ENCODE results near the gene CCDC124. TPM values are rescaled to one million over a fixed set of nuclear protein-coding genes. Genes with fewer than 3 reads are reported as not detected.

Gene CCDC124
- total and polyA plus RNA-seq, 2 of the 4 experiments (the other 2 are of a cell fraction): 30.1 to 112 TPM

DNA sequence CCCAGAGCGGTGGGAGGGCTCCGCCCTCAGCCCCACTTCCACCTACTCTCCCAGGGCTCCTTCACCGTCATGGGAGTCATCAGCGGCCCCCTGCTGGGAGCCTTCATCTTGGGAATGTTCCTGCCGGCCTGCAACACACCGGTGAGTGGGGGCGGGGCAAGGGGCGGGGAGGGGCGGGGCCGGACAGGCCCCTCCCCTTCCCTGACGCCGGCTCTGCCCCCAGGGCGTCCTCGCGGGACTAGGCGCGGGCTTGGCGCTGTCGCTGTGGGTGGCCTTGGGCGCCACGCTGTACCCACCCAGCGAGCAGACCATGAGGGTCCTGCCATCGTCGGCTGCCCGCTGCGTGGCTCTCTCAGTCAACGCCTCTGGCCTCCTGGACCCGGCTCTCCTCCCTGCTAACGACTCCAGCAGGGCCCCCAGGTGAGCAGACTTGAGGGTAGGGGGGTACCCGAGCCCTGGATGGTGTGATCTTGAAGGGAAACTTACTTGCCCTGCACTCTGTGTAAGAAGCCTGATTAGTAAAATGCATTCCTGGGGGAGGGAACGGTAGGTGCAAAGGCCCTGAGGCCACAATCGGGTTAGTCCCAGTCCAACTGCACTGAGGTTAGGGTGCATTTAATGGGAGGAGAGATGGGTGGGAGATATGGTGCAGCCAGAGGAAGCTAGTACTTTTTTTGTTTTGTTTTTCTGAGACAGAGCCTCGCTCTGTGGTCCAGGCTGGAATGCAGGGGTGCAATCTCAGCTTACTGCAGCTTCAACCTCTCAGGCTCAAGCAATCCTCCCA lies 49.0 kb upstream of the CCDC124 start:
- intact Hi-C loops (cut with micrococcal nuclease): no loop called here
- no peak overlapping the region for H3K27ac ChIP-seq (ENCODE audit: insufficient read depth, low read length)
- no peak overlapping the region for H2BK5ac ChIP-seq (ENCODE audit: low read depth, low read length, poor library complexity, severe bottlenecking)
- no peak overlapping the region for H4K8ac ChIP-seq (ENCODE audit: low read depth in 2 of 2, low read length in 2 of 2)
- H3K9ac ChIP-seq (ENCODE audit: low read depth, low read length): no peak overlapping the region
- no peak overlapping the region for H3K4me3 ChIP-seq (ENCODE audit: insufficient read depth, low read depth, low read length)
- in situ Hi-C loops (cut with MboI; ENCODE audit: low sequenced_read_pairs): no loop called here
- H3K36me3 ChIP-seq (ENCODE audit: control insufficient read depth, insufficient read depth, low read length): no peaks in the 10 kb centered on the region
- no peak overlapping the region for H3K18ac ChIP-seq (ENCODE audit: low read depth, low read length)
- DNase-seq (no peak), ATAC-seq (ENCODE audit: low read depth) (no peak)
- H4K5ac ChIP-seq (ENCODE audit: low read depth, low read length): no peak overlapping the region
- no peak overlapping the region for H3K4me2 ChIP-seq (ENCODE audit: low read depth, low read length)
- no peaks in the 10 kb centered on the region for H4K20me1 ChIP-seq (ENCODE audit: insufficient read depth, low read length)
- no peaks in the 10 kb centered on the region for H3K79me1 ChIP-seq (ENCODE audit: low read depth in 1 of 2, low read length in 2 of 2)
- no peak overlapping the region for H3K14ac ChIP-seq (replicated peaks; ENCODE audit: low read depth, low read length)
- dilution Hi-C loops (cut with HindIII; ENCODE audit: low sequenced_read_pairs, unreplicated experiment): no loop called here
- WGBS, 2 experiments (ENCODE audit: extremely low coverage in 2 of 2, insufficient read length in 1 of 2): 77% methylated on average over 26 of the region's 33 CpGs; no CpG with 5 or more reads in 1 of the 2 experiments
- H3K9me3 ChIP-seq (ENCODE audit: control insufficient read depth, insufficient read depth, low read length): no peaks in the 10 kb centered on the region
- POLR2A ChIA-PET (ENCODE audit: unreplicated experiment): no interaction called here
- no peak overlapping the region for H2BK15ac ChIP-seq (ENCODE audit: low read depth, low read length)
- H2BK20ac ChIP-seq (ENCODE audit: low read depth, low read length): no peak overlapping the region
- no peak overlapping the region for H2AK9ac ChIP-seq (replicated peaks; ENCODE audit: low read depth, low read length, poor library complexity)
- CTCF ChIA-PET: no interaction called here
- H2AFZ ChIP-seq (replicated peaks; ENCODE audit: low read length, poor library complexity): no peak overlapping the region
- no peak overlapping the region for H3K23ac ChIP-seq (ENCODE audit: low read depth, low read length)
- no peak overlapping the region for H2BK120ac ChIP-seq (ENCODE audit: low read depth, low read length)
- H3K9me1 ChIP-seq (ENCODE audit: insufficient read depth, low read length): no peaks in the 10 kb centered on the region
- TF ChIP-seq CHD1 (IDR thresholded peaks at IDR 0.05; ENCODE audit: low read depth, low read length) (no peak), CEBPB (IDR thresholded peaks at IDR 0.05; ENCODE audit: low read depth, low read length) (no peak), MAFK (IDR thresholded peaks at IDR 0.05; ENCODE audit: low read depth, low read length) (no peak), RAD21 (IDR thresholded peaks at IDR 0.05; ENCODE audit: low read length) (no peak), NFE2L2 (IDR thresholded peaks at IDR 0.05; ENCODE audit: low read depth, low read length) (no peak), FOS (IDR thresholded peaks at IDR 0.05; ENCODE audit: low read depth, low read length) (no peak), BHLHE40 (IDR thresholded peaks at IDR 0.05; ENCODE audit: low read depth, low read length) (no peak), POLR2A (IDR thresholded peaks at IDR 0.05; ENCODE audit: low read depth, low read length) (no peak), RFX5 (IDR thresholded peaks at IDR 0.05; ENCODE audit: low read depth, low read length) (no peak), MAZ (IDR thresholded peaks at IDR 0.05; ENCODE audit: borderline replicate concordance, low read depth, low read length) (no peak), SMC3 (IDR thresholded peaks at IDR 0.05; ENCODE audit: low read depth, low read length) (no peak), RCOR1 (IDR thresholded peaks at IDR 0.05; ENCODE audit: insufficient replicate concordance, low read length) (no peak), MXI1 (IDR thresholded peaks at IDR 0.05; ENCODE audit: borderline replicate concordance, low read depth, low read length) (no peak)
- TF ChIP-seq, protein P1, sequence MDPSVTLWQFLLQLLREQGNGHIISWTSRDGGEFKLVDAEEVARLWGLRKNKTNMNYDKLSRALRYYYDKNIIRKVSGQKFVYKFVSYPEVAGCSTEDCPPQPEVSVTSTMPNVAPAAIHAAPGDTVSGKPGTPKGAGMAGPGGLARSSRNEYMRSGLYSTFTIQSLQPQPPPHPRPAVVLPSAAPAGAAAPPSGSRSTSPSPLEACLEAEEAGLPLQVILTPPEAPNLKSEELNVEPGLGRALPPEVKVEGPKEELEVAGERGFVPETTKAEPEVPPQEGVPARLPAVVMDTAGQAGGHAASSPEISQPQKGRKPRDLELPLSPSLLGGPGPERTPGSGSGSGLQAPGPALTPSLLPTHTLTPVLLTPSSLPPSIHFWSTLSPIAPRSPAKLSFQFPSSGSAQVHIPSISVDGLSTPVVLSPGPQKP (IDR thresholded peaks at IDR 0.05; ENCODE audit: borderline replicate concordance, low read depth, low read length): no peak
- TF ChIP-seq, protein P2, sequence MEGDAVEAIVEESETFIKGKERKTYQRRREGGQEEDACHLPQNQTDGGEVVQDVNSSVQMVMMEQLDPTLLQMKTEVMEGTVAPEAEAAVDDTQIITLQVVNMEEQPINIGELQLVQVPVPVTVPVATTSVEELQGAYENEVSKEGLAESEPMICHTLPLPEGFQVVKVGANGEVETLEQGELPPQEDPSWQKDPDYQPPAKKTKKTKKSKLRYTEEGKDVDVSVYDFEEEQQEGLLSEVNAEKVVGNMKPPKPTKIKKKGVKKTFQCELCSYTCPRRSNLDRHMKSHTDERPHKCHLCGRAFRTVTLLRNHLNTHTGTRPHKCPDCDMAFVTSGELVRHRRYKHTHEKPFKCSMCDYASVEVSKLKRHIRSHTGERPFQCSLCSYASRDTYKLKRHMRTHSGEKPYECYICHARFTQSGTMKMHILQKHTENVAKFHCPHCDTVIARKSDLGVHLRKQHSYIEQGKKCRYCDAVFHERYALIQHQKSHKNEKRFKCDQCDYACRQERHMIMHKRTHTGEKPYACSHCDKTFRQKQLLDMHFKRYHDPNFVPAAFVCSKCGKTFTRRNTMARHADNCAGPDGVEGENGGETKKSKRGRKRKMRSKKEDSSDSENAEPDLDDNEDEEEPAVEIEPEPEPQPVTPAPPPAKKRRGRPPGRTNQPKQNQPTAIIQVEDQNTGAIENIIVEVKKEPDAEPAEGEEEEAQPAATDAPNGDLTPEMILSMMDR (conservative IDR thresholded peaks at IDR 0.05; ENCODE audit: low read depth, low read length): no peak
- TF ChIP-seq, protein P3, sequence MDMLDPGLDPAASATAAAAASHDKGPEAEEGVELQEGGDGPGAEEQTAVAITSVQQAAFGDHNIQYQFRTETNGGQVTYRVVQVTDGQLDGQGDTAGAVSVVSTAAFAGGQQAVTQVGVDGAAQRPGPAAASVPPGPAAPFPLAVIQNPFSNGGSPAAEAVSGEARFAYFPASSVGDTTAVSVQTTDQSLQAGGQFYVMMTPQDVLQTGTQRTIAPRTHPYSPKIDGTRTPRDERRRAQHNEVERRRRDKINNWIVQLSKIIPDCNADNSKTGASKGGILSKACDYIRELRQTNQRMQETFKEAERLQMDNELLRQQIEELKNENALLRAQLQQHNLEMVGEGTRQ (IDR thresholded peaks at IDR 0.05; ENCODE audit: low read depth, low read length): no peak
- peaks cover 3% of the 10 kb centered on the region for H3K27me3 ChIP-seq (ENCODE audit: control insufficient read depth, insufficient read depth, low read length)
- no peak overlapping the region for H3K56ac ChIP-seq (ENCODE audit: extremely low read depth, insufficient read depth, low read length)
- BruUV-seq (replicated peaks): no TSS peak
- H4K91ac ChIP-seq (ENCODE audit: insufficient read depth, low read depth, low read length): no peak overlapping the region
- no peaks in the 10 kb centered on the region for H3K4me1 ChIP-seq (ENCODE audit: control insufficient read depth, insufficient read depth, low read length)
- H3K4ac ChIP-seq (ENCODE audit: low read depth, low read length): no peak overlapping the region
- no peak overlapping the region for H2AK5ac ChIP-seq (ENCODE audit: low read depth, low read length)

All from IMR-90 (cell line).